ENCODE data around the gene CHRND.

The CHRND gene

DNA sequence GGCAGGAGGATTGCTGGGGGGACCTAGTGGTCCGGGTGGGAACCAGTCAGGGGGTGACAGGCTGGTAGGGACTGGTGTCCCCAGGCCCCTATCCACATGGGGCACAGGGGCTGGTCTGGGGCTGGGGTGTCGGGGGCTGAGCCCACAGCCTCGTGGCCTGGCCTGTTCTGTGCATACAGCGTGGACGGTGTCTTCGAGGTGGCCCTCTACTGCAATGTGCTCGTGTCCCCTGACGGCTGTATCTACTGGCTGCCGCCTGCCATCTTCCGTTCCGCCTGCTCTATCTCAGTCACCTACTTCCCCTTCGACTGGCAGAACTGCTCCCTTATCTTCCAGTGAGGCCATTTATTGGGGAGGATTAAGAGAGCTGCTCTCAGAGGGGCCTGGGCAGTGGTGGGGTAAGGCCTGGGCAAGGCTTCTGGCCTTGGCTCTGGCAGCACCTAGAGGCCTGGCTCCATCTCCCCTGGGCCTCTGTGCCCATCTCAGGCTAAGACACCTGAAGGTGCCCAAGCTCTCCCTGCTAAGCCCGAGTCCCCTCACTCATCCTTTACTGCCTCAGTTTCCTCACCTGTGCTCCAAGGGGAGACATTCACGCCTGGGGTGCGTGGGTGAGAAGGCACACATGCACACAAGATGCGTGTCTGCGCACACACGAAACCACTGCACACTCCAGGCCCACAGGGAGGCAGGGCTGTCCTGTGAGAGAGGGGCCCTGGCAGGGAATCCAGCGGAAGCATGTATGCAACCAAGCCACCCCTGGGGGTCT is 15.4 kb downstream of the CHRND start:
- in situ Hi-C loops (cut with HindIII; ENCODE audit: low sequenced_read_pairs): loop anchor here (5.0 kb wide), 1 partner anchor 41 kb away; no protein-coding TSS in a partner anchor

- in situ Hi-C loops (cut with HindIII; ENCODE audit: low sequenced_read_pairs): loop anchor here (5.0 kb wide), 1 partner anchor 40 kb away; no protein-coding TSS in a partner anchor
These were observed 16.2 kb downstream of the CHRND start for GRCh38 chr2:232541961-232542714.

DNA sequence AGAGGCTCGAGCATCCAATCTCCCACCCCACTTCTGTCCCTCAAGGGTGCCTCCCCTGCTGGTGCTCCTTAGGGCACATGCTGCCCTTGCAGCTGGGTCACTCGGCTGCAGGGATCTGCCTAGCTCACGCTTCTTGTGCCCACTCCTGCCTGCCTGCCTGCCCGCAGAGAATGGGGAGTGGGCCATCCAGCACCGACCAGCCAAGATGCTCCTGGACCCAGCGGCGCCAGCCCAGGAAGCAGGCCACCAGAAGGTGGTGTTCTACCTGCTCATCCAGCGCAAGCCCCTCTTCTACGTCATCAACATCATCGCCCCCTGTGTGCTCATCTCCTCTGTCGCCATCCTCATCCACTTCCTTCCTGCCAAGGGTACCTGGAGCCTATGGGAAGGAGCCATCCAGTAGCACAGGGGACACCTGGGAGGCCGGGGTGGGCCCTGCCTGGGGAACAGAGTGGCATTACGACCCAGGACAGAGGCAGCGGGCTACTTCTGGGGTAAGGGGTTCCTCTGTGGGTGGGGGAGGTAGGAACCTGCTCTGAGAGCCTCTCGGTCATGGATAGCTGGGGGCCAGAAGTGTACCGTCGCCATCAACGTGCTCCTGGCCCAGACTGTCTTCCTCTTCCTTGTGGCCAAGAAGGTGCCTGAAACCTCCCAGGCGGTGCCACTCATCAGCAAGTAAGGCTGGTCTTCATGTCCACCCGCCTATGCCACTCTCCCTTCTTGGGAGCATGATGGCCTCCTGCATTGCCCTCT is 16.9 kb downstream of the CHRND start:
- in situ Hi-C loops (cut with HindIII; ENCODE audit: low sequenced_read_pairs): loop anchor here (5.0 kb wide), 1 partner anchor 39 kb away; no protein-coding TSS in a partner anchor

GRCh38 chr2:232543491-232543890 is 17.5 kb downstream of the CHRND start:
- in situ Hi-C loops (cut with HindIII; ENCODE audit: low sequenced_read_pairs): loop anchor here (5.0 kb wide), 1 partner anchor 39 kb away; no protein-coding TSS in a partner anchor

DNA sequence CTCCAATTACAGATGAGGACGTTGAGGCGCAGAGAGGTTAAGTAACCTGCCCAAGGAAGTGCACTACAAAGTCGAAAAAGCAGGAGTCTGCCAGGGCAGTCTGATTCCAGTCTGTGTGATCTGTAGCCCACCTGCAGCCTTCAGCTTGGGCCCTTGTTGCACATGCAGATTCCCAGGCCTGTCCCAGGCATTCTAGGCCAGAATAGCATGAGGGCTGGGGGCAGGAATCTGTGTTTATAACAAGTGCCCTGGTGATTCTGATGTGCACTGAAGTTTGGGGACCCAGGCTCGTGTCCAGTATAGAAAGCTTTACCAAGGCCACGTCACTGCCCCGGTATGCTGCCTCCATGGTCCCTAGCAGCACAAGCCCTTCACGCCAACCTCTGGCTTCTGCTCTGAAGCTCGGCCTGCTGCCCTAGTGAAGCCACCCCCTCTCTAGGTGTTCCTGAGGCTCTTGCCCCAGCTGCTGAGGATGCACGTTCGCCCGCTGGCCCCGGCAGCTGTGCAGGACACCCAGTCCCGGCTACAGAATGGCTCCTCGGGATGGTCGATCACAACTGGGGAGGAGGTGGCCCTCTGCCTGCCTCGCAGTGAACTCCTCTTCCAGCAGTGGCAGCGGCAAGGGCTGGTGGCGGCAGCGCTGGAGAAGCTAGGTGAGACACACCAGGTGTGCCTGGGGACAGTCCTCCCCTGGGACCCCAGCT is 18.1 kb downstream of the CHRND start:
- in situ Hi-C loops (cut with HindIII; ENCODE audit: low sequenced_read_pairs): loop anchor here (5.0 kb wide), 1 partner anchor 38 kb away; no protein-coding TSS in a partner anchor

- in situ Hi-C loops (cut with HindIII; ENCODE audit: low sequenced_read_pairs): loop anchor here (5.0 kb wide), 1 partner anchor 38 kb away; no protein-coding TSS in a partner anchor
These were observed 18.7 kb downstream of the CHRND start for GRCh38 chr2:232544674-232545073.

- in situ Hi-C loops (cut with HindIII; ENCODE audit: low sequenced_read_pairs): no loop called here
These were observed 19.8 kb downstream of the CHRND start for GRCh38 chr2:232545511-232546375.

DNA sequence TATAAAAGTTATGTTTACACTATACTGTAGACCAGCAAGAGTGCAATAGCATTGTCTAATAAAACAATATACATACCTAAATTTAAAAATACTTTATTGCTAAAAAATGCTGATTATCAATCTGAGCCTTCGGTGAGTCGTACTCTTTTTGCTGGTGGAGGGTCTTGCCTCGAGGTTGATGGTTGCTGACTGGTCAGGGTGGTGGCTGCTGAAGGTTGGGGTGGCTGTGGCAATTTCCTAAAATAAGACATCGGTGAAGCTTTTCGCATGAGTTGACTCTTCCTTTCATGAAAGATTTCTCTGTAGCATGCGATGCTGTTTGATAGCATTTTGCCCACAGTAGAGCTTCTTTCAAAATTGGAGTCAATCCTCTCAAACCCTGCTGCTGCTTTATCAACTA is 22.0 kb downstream of the CHRND start:
- in situ Hi-C loops (cut with HindIII; ENCODE audit: low sequenced_read_pairs): no loop called here

GRCh38 chr2:232549655-232550353 is 23.8 kb downstream of the CHRND start:
- in situ Hi-C loops (cut with HindIII; ENCODE audit: low sequenced_read_pairs): no loop called here

DNA sequence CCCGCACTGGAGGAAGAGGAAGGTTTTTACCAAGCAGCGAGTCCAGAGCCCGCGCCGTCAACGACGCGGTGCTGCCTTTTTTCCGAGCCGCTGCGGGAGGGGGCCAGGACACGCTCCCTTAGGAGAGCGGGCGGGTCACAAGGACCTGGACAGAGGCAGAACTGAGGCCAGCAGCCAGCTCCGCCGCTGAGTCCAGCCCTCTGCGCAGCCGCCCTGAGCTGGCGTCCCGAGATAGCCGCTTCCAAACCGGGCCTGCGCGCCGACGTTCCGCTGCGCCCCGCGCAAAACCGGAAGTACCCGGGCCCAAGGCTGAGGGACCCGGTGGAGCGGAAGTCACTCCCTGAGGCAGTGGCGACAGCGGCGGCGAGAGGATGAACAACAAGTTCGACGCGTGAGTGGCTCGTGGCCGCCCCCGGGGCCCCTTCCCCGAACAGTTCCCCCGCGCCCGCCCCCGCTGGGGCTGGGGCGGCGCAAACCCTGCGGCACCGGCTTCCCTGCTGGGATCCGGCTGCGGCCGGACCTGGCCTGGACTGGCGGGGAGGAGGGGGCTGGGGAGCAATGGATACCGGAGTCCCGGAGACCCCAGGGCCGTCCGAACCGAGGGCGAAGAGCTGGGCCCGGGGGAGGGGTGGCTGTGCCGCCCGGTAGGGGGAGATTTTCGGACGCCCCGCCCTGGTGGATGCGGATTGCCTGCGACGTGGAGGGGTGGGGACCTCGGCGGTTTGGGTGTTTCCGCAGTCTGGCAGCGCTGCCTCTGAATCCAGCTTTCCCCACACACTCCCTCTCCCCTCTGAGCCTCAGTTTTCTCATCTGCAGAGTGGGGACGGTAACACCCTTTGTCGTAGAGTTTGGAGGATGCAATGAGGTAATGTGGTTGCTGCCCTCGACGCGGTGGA is 24.6 kb downstream of the CHRND start, which contains the start of the genes EIF4E2 and TIGD1:
EIF4E2 (plus strand) TSS at position 336 of the 896 bp plus-strand sequence; CDS start at position 372, 36 bp downstream.
TIGD1 (minus strand) TSS at position 204 of the 896 bp plus-strand sequence. CDS start 675 bp downstream, outside the sequence.
- in situ Hi-C loops (cut with HindIII; ENCODE audit: low sequenced_read_pairs): no loop called here

DNA sequence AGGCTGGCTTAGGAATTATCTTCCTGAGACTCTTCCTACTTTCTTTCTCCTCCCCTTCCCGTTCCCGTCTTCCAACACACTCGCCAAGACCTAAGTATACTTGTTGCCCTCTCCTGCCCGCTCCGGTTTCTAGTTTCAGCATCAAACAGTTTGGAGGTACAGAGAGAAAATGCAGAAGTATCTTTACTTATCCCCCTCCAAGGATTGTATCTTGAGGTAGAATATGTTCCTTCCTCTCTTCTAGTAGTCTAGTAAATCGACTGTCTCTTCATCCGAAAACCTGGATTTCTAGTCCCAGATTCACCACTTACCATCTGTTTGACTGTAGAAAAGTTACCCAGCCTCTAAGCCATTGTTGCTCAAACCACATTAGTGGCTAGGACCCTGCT is 25.3 kb downstream of the CHRND start:
- in situ Hi-C loops (cut with HindIII; ENCODE audit: low sequenced_read_pairs): no loop called here

DNA sequence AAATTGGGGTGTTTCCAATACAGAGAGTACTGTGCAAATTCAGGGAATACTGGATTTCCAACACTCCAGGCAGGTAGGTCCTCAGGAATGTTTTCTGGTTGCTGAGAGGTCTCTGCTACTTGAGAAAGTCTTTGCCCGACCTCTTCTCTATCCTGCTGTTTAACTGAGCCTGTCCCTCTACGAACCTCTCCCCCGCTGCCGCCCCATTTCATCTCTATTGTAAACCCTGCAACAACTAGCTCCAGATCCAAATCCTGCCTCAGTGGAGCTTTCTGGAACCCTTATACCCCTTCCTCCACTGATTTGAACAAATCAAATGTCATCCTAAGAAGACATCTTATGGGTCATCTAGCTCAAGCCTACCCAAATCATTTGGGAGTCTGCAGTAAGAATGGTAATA is 25.8 kb downstream of the CHRND start:
- in situ Hi-C loops (cut with HindIII; ENCODE audit: low sequenced_read_pairs): no loop called here

- in situ Hi-C loops (cut with HindIII; ENCODE audit: low sequenced_read_pairs): no loop called here
These were observed 30.5 kb downstream of the CHRND start for GRCh38 chr2:232556426-232556825.

- in situ Hi-C loops (cut with HindIII; ENCODE audit: low sequenced_read_pairs): no loop called here
These were observed 36.7 kb downstream of the CHRND start for GRCh38 chr2:232562515-232563151.

- in situ Hi-C loops (cut with HindIII; ENCODE audit: low sequenced_read_pairs): no loop called here
These were observed 37.6 kb downstream of the CHRND start for GRCh38 chr2:232563580-232563979.

- in situ Hi-C loops (cut with HindIII; ENCODE audit: low sequenced_read_pairs): no loop called here
These were observed 41.8 kb downstream of the CHRND start for GRCh38 chr2:232567721-232568120.

DNA sequence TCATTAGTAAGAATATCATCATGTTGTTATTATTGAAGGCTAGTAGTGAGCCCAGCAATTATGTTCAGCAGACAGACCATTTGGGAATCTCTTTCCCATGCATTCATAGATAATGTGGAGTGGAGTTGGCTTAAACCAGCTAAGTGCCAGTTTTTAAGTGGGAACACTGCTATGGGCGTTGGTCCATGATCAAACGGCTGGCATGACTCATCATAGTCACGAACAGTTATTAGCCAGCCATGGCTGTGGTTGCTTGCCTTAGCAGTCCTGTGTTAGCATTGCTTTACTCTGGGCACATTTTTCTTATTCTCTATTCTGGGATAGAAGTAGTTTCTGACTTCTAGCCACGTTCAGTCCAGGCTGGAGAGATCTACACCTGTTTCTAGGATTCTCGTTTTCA is 42.2 kb downstream of the CHRND start:
- in situ Hi-C loops (cut with HindIII; ENCODE audit: low sequenced_read_pairs): no loop called here

All from endothelial cell of hepatic sinusoid (primary cell).